HG03066 (cell line): ENCODE measurements around the gene SLF1.
"Not testable (repeated sequence)": the region's sequence is repeated elsewhere in the genome, so short reads cannot be mapped to it uniquely, and the experiment has no call there.

ENCODE experiments used
- ATAC-seq: cut with Tn5 transposase; IDR thresholded peaks from one replicate; pipeline ENCODE4 v1.9.1; 2021; ENCODE audit warnings: low read depth; ENCODE audit not compliant: unreplicated experiment

Gene SLF1

GRCh38 chr5:94618493-94619328 lies at the start of gene SLF1, which contains the start of gene KIAA0825:
Gene SLF1, plus strand, starts transcription at chr5:94618669. Its CDS starts 10,142 bp downstream, at chr5:94628811.
Gene KIAA0825, minus strand, starts transcription at chr5:94618604. Its CDS starts 81,478 bp downstream, at chr5:94537126.
- ATAC-seq = peak; percentile 94

- no peak for ATAC-seq
Observed at GRCh38 chr5:94571415-94571814, 47.1 kb upstream of the SLF1 start.

GRCh38 chr5:94573349-94573748 lies 45.1 kb upstream of the SLF1 start:
- ATAC-seq = not testable (repeated sequence)

GRCh38 chr5:94575196-94575595 lies 43.3 kb upstream of the SLF1 start:
- no peak for ATAC-seq

- ATAC-seq = peak; percentile 79
Observed at GRCh38 chr5:94577466-94578245, 40.8 kb upstream of the SLF1 start.

GRCh38 chr5:94595281-94595840 lies 23.1 kb upstream of the SLF1 start:
- ATAC-seq = no peak

GRCh38 chr5:94613583-94613982 lies 4.9 kb upstream of the SLF1 start:
- ATAC-seq = no peak

GRCh38 chr5:94614156-94614805 lies 4.2 kb upstream of the SLF1 start:
- no peak for ATAC-seq

GRCh38 chr5:94615862-94616261 lies 2.6 kb upstream of the SLF1 start:
- no peak for ATAC-seq

GRCh38 chr5:94618029-94618492 lies 408 bp upstream of the SLF1 start:
- ATAC-seq = peak; percentile 24

GRCh38 chr5:94620256-94620655 lies 1.8 kb downstream of the SLF1 start:
- no peak for ATAC-seq

GRCh38 chr5:94621763-94622162 lies 3.3 kb downstream of the SLF1 start:
- no peak for ATAC-seq

- ATAC-seq = no peak
Observed at GRCh38 chr5:94623011-94623410, 4.5 kb downstream of the SLF1 start.

GRCh38 chr5:94623877-94624276 lies 5.4 kb downstream of the SLF1 start:
- no peak for ATAC-seq

- ATAC-seq = no peak
Observed at GRCh38 chr5:94627191-94627590, 8.7 kb downstream of the SLF1 start.

GRCh38 chr5:94632024-94632423 lies 13.6 kb downstream of the SLF1 start:
- peak; percentile 98 for ATAC-seq

- ATAC-seq = no peak
Observed at GRCh38 chr5:94640176-94640575, 21.7 kb downstream of the SLF1 start.

GRCh38 chr5:94645053-94645452 lies 26.6 kb downstream of the SLF1 start:
- ATAC-seq = no peak

- ATAC-seq = no peak
Observed at GRCh38 chr5:94646758-94647157, 28.3 kb downstream of the SLF1 start.

- ATAC-seq = no peak
Observed at GRCh38 chr5:94649874-94650273, 31.4 kb downstream of the SLF1 start.

- no peak for ATAC-seq
Observed at GRCh38 chr5:94658272-94658671, 39.8 kb downstream of the SLF1 start.
